Neuronal stem cell (in vitro differentiated cells): Measurements from ENCODE around the gene SETDB1.

ENCODE experiments used
- DNase-seq: peaks from one replicate; pipeline ENCODE4 v3.0.0-alpha.2; 2013; ENCODE audit warnings: low spot score
- H2AFZ ChIP-seq: one replicate; pipeline ENCODE4 v1.6.1; 2013; ENCODE audit warnings: mild to moderate bottlenecking, low read length, inconsistent platforms
- H2AK5ac ChIP-seq: 2 replicates; pipeline ENCODE4 v1.6.1; 2013; ENCODE audit warnings: low read depth, mild to moderate bottlenecking, inconsistent platforms, low read length, moderate library complexity, mixed read lengths
- H2BK120ac ChIP-seq: 2 replicates; pipeline ENCODE4 v1.6.1; 2013; ENCODE audit warnings: low read depth, mild to moderate bottlenecking, inconsistent platforms, low read length, moderate library complexity, mixed read lengths
- H2BK12ac ChIP-seq: one replicate; pipeline ENCODE4 v1.6.1; 2013; ENCODE audit warnings: low read length, inconsistent platforms
- H2BK15ac ChIP-seq: 2 replicates; pipeline ENCODE4 v1.6.1; 2013; ENCODE audit warnings: mild to moderate bottlenecking, low read length, inconsistent platforms, mixed read lengths
- H2BK5ac ChIP-seq: one replicate; pipeline ENCODE4 v1.6.1; 2013; ENCODE audit warnings: inconsistent platforms, mild to moderate bottlenecking, low read length, moderate library complexity
- H3K14ac ChIP-seq: one replicate; pipeline ENCODE4 v1.6.1; 2013; ENCODE audit warnings: low read length, inconsistent platforms
- H3K18ac ChIP-seq: 2 replicates; pipeline ENCODE4 v1.6.1; 2013; ENCODE audit warnings: low read length, inconsistent platforms
- H3K23ac ChIP-seq: 2 replicates; pipeline ENCODE4 v1.6.1; 2013; ENCODE audit warnings: low read depth, mild to moderate bottlenecking, mixed read lengths, low read length, inconsistent platforms; ENCODE audit not compliant: poor library complexity
- H3K27ac ChIP-seq: replicated peaks from 3 replicates; pipeline ENCODE4 v1.5.1; 2013; ENCODE audit warnings: low read length, inconsistent platforms
- H3K27me3 ChIP-seq, 3 experiments: 2 replicates each; pipeline ENCODE4 v1.6.1; 2013; ENCODE audit warnings: low read length in 3 of 3, mild to moderate bottlenecking in 2 of 3, inconsistent platforms in 1 of 3, low read depth in 1 of 3, mixed read lengths in 1 of 3, moderate library complexity in 1 of 3; ENCODE audit not compliant: control insufficient read depth in 3 of 3, insufficient read depth in 3 of 3
- H3K36me3 ChIP-seq, 2 donors: replicated peaks in 1 of 2; 2 replicates each; pipeline ENCODE4 v1.6.1; 2013; ENCODE audit warnings: low read length in 2 of 2; ENCODE audit not compliant: control insufficient read depth in 2 of 2, insufficient read depth in 2 of 2
- H3K4ac ChIP-seq: 2 replicates; pipeline ENCODE4 v1.6.1; 2013; ENCODE audit warnings: inconsistent platforms, mild to moderate bottlenecking, low read length, moderate library complexity
- H3K4me1 ChIP-seq, 2 donors: 1 replicate in 1 of 2; 2 replicates in 1 of 2; pipeline ENCODE4 v1.6.1; 2013; ENCODE audit warnings: low read length in 2 of 2, low read depth in 1 of 2; ENCODE audit not compliant: control insufficient read depth in 2 of 2, insufficient read depth in 1 of 2
- H3K4me2 ChIP-seq: one replicate; pipeline ENCODE4 v1.6.1; 2013; ENCODE audit warnings: mild to moderate bottlenecking, low read length, inconsistent platforms; ENCODE audit not compliant: insufficient read depth, poor library complexity, severe bottlenecking
- H3K4me3 ChIP-seq, 2 donors: 2 replicates each; pipeline ENCODE4 v1.5.1; 2013; ENCODE audit warnings: low read length in 2 of 2, mild to moderate bottlenecking in 2 of 2, inconsistent platforms in 1 of 2, moderate library complexity in 1 of 2
- H3K79me1 ChIP-seq: one replicate; pipeline ENCODE4 v1.6.1; 2013; ENCODE audit warnings: low read depth, mild to moderate bottlenecking, inconsistent platforms, low read length, moderate library complexity
- H3K9ac ChIP-seq: one replicate; pipeline ENCODE4 v1.6.1; 2013; ENCODE audit warnings: mild to moderate bottlenecking, low read depth, low read length, inconsistent platforms; ENCODE audit not compliant: poor library complexity
- H3K9me3 ChIP-seq, 2 donors: replicated peaks in 1 of 2; 2 replicates each; pipeline versions ENCODE3 to v1.6.1; 2013; ENCODE audit warnings: low read length in 2 of 2, mild to moderate bottlenecking in 2 of 2, inconsistent platforms in 1 of 2, low read depth in 1 of 2, mixed read lengths in 1 of 2, moderate library complexity in 1 of 2; ENCODE audit not compliant: control insufficient read depth in 2 of 2, insufficient read depth in 1 of 2
- H4K8ac ChIP-seq: one replicate; pipeline ENCODE4 v1.6.1; 2013; ENCODE audit warnings: low read depth, mild to moderate bottlenecking, inconsistent platforms, low read length, moderate library complexity
- H4K91ac ChIP-seq: one replicate; pipeline ENCODE4 v1.6.1; 2013; ENCODE audit warnings: low read length, low read depth, mild to moderate bottlenecking, inconsistent platforms; ENCODE audit not compliant: poor library complexity
- WGBS, 2 donors: extraction: QIAGEN DNeasy Blood & Tissue Kit; methylation state at CpG; one replicate each; pipeline ENCODE4 v1.1.7; 2013; ENCODE audit warnings: missing lambda C conversion rate in 2 of 2, mixed read lengths in 1 of 2; ENCODE audit not compliant: insufficient read length in 2 of 2, insufficient replicate concordance in 1 of 2; ENCODE audit errors: extremely low coverage in 2 of 2; 5-methylcytosine and 5-hydroxymethylcytosine counted together

SETDB1 gene

DNA sequence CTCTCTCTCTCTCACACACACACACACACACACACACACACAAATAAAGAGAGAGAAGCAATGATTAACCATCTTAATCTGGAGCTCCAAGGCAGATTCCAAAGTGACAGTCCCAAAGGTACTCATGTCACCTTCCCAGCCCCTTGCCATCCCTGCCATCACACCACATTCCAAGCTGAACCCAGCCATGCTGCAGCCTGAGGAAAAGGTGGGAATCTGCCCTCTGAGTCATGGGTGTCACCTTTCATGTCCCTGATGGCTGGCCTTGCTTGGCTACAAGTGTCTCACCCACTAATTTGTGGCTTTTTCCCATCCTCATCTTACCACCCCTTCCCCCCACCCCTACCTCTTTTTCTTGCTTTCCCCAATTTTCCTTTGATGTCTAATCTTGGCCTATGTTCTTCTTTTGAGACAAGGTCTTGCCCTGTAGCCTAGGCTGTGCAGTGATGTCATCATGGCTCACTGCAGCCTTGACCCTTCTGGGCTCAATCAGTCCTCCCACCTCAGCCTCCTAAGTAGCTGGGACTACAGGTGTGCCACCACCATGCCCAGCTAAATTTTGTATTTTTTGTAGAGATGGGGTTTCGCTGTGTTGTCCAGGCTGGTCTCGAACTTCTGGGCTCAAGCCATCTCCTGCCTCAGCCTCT is 59.1 kb downstream of the SETDB1 start:
- no peak overlapping the region for H3K4ac ChIP-seq
- no peaks in the 10 kb centered on the region for H3K9me3 ChIP-seq
- H2BK120ac ChIP-seq = no peak overlapping the region
- no peak for DNase-seq
- H2BK15ac ChIP-seq = no peak overlapping the region
- H3K9ac ChIP-seq = no peak overlapping the region
- no peaks in the 10 kb centered on the region for H3K79me1 ChIP-seq
- no peak overlapping the region for H3K18ac ChIP-seq
- no peak overlapping the region for H4K91ac ChIP-seq
- no peak overlapping the region for H2BK12ac ChIP-seq
- H3K36me3 ChIP-seq = no peaks in the 10 kb centered on the region
- no peak overlapping the region for H3K23ac ChIP-seq
- no peak overlapping the region for H4K8ac ChIP-seq
- H3K27me3 ChIP-seq = peaks cover 0 to 24% (median 0%) of the 10 kb centered on the region in 3 experiments
- no peak overlapping the region for H3K4me3 ChIP-seq
- no peak overlapping the region for H3K4me2 ChIP-seq
- no peak overlapping the region for H3K14ac ChIP-seq
- H3K4me1 ChIP-seq = peaks cover 11 to 15% of the 10 kb centered on the region in 2 donors
- H2AFZ ChIP-seq = no peak overlapping the region
- H2AK5ac ChIP-seq = no peak overlapping the region
- WGBS, 2 donors = no CpG with 5 or more reads among the region's 2 CpGs
- H2BK5ac ChIP-seq = no peak overlapping the region
- H3K27ac ChIP-seq = no peak overlapping the region

DNA sequence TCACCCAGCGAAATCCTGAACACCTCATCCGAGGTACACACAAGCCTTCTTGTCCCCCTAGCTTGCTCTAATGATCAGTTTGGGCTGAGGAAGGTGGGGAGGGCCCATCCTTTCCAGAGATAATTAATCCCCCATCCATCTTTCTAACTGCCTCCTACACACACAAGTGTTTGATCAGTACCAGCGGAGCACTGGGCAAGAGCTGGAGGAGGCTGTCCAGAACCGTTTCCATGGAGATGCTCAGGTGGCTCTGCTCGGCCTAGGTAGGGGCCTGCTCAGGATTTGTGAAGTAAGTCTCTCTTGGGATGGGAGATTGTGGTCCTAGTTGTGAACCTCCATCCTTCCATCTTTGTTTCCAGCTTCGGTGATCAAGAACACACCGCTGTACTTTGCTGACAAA is 61.8 kb downstream of the SETDB1 start:
- Histone ChIP-seq H2BK15ac (no peak overlapping the region), H2BK5ac (no peak overlapping the region), H3K4me2 (no peak overlapping the region), H3K14ac (no peak overlapping the region), H2AFZ (no peak overlapping the region), H3K27ac (no peak overlapping the region), H3K9me3 (no peaks in the 10 kb centered on the region), H2BK12ac (no peak overlapping the region), H3K27me3 (peaks cover 0 to 20% (median 0%) of the 10 kb centered on the region in 3 experiments), H3K4me3 (no peak overlapping the region), H3K4me1 (peaks cover 0 to 2% of the 10 kb centered on the region in 2 donors), H4K91ac (no peak overlapping the region), H4K8ac (no peak overlapping the region), H2AK5ac (no peak overlapping the region), H2BK120ac (no peak overlapping the region), H3K36me3 (no peaks in the 10 kb centered on the region), H3K9ac (no peak overlapping the region), H3K79me1 (no peaks in the 10 kb centered on the region), H3K23ac (no peak overlapping the region), H3K18ac (no peak overlapping the region), H3K4ac (no peak overlapping the region)
- no CpG with 5 or more reads among the region's 7 CpGs for WGBS, 2 donors
- DNase-seq = no peak

DNA sequence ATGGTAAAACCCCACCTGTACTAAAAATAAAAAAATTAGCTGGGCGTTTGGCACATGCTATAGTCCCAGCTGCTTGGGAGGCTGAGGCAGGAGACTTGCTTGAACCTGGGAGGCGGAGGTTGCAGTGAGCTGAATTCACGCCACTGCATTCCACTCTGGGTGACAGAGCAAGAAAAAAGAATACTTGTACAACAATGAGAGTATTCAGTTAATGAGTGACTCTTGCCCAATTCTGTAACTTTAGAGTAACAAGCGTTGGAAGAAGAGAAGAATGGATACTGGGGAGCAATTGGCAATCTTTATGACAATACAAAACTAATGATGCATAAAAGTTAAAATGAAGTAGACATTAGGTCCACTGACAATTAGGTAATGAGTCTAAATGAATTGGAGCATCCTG is 66.5 kb downstream of the SETDB1 start:
- no peak for DNase-seq
- no peaks in the 10 kb centered on the region for H3K9me3 ChIP-seq
- no peak overlapping the region for H2BK5ac ChIP-seq
- no peak overlapping the region for H2BK120ac ChIP-seq
- peaks cover 0 to 2% of the 10 kb centered on the region in 2 donors for H3K4me1 ChIP-seq
- no peak overlapping the region for H4K8ac ChIP-seq
- H3K4ac ChIP-seq = no peak overlapping the region
- no peak overlapping the region for H3K4me2 ChIP-seq
- H3K36me3 ChIP-seq = peaks cover 5 to 7% of the 10 kb centered on the region in 2 donors
- no peak overlapping the region for H2AK5ac ChIP-seq
- H3K9ac ChIP-seq = no peak overlapping the region
- no CpG with 5 or more reads among the region's 4 CpGs for WGBS, 2 donors
- no peak overlapping the region for H3K14ac ChIP-seq
- H2AFZ ChIP-seq = no peak overlapping the region
- no peak overlapping the region for H3K4me3 ChIP-seq
- H2BK12ac ChIP-seq = no peak overlapping the region
- H3K27me3 ChIP-seq = no peaks in the 10 kb centered on the region
- no peak overlapping the region for H4K91ac ChIP-seq
- no peak overlapping the region for H3K27ac ChIP-seq
- no peak overlapping the region for H3K23ac ChIP-seq
- no peaks in the 10 kb centered on the region for H3K79me1 ChIP-seq
- H2BK15ac ChIP-seq = no peak overlapping the region
- H3K18ac ChIP-seq = no peak overlapping the region

DNA sequence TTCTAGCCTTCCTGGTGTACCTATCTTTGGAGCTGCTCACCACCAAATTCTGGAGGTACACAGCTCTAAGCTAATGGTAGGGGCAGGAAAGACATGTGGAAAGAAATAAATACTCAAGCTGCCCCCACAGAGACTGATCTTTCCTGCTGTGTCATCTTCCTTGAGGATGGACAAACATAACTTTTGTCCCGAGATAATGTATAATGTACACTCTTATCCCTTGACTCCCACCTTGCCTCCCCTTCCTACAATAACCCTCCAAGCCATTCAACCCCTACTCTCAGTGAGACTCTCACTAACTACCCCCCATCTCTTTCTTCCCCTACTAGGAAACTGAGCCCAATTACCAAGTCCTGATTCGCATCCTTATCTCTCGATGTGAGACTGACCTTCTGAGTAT is 68.1 kb downstream of the SETDB1 start:
- no peak for DNase-seq
- Histone ChIP-seq H3K27me3 (no peaks in the 10 kb centered on the region), H4K91ac (no peak overlapping the region), H2BK12ac (no peak overlapping the region), H2AK5ac (no peak overlapping the region), H3K4ac (no peak overlapping the region), H2BK5ac (no peak overlapping the region), H3K27ac (no peak overlapping the region), H3K79me1 (no peaks in the 10 kb centered on the region), H2BK120ac (no peak overlapping the region), H3K14ac (no peak overlapping the region), H3K4me3 (no peak overlapping the region), H3K18ac (no peak overlapping the region), H4K8ac (no peak overlapping the region), H3K4me2 (no peak overlapping the region), H3K9me3 (no peaks in the 10 kb centered on the region), H3K9ac (no peak overlapping the region), H3K4me1 (peaks cover 0 to 2% of the 10 kb centered on the region in 2 donors), H3K36me3 (peaks cover 9 to 18% of the 10 kb centered on the region in 2 donors), H2AFZ (no peak overlapping the region), H3K23ac (no peak overlapping the region), H2BK15ac (no peak overlapping the region)
- no CpG with 5 or more reads among the region's 3 CpGs for WGBS, 2 donors
